Caco-2 (cell line): Measurements from ENCODE around the gene TOMM20. TPM values are rescaled to one million over a fixed set of nuclear protein-coding genes. Genes with fewer than 3 reads are reported as not detected.

ENCODE experiments used
- BruUV-seq: library from RNA; stranded (reverse); fragments of 400-500 nt; replicated peaks from 2 replicates; lab custom pipeline; 2021; lab: Mats Ljungman, UMichigan
- CTCF ChIA-PET: fragments of 300-600 bp; sonication (Branson Sonifier 250); formaldehyde crosslinking; loops from one replicate; lab custom pipeline; 2022; ENCODE audit warnings: antibody characterized with exemption; lab: Charles Lee
- POLR2A ChIA-PET: fragments of 300-600 bp; sonication (Branson Sonifier 250); formaldehyde crosslinking; loops from one replicate; lab custom pipeline; 2022; ENCODE audit warnings: antibody characterized with exemption; lab: Charles Lee
- DNase-seq, 2 experiments: peaks; one replicate each; pipeline versions ENCODE4 v3.0.0 to v3.0.0-alpha.2; 2020 to 2022
- H3K27me3 ChIP-seq: replicated peaks from 2 replicates; pipeline ENCODE4 v1.6.0; 2011; ENCODE audit warnings: low read length; ENCODE audit not compliant: control insufficient read depth, insufficient read depth
- H3K36me3 ChIP-seq: 2 replicates; pipeline ENCODE4 v1.5.1; 2011; ENCODE audit warnings: low read length; ENCODE audit not compliant: control insufficient read depth, insufficient read depth
- H3K4me1 ChIP-seq: fragments of 250-450 bp; sonication (Bioruptor Pico); 2 replicates; pipeline ENCODE4 v1.5.1; 2020; ENCODE audit warnings: mild to moderate bottlenecking
- H3K4me3 ChIP-seq: 2 replicates; pipeline ENCODE4 v1.5.1; 2011; ENCODE audit warnings: low read depth, mild to moderate bottlenecking, control low read depth, low read length
- H3K9me3 ChIP-seq: fragments of 250-450 bp; sonication (Bioruptor Pico); 2 replicates; pipeline ENCODE4 v1.5.1; 2020; ENCODE audit warnings: mild to moderate bottlenecking, moderate library complexity
- H3K27ac Mint-ChIP-seq: one replicate; pipeline ENCODE4 v1.8.0; 2022; ENCODE audit warnings: mixed read lengths; ENCODE audit not compliant: unreplicated experiment
- H3K27me3 Mint-ChIP-seq: one replicate; pipeline ENCODE4 v1.8.0; 2022; ENCODE audit warnings: mixed read lengths; ENCODE audit not compliant: insufficient read depth, unreplicated experiment
- H3K36me3 Mint-ChIP-seq: one replicate; pipeline ENCODE4 v1.8.0; 2022; ENCODE audit warnings: mild to moderate bottlenecking, mixed read lengths; ENCODE audit not compliant: insufficient read depth, unreplicated experiment
- H3K4me1 Mint-ChIP-seq: one replicate; pipeline ENCODE4 v1.8.0; 2022; ENCODE audit warnings: low read depth, mixed read lengths; ENCODE audit not compliant: unreplicated experiment
- H3K4me3 Mint-ChIP-seq: one replicate; pipeline ENCODE4 v1.8.0; 2022; ENCODE audit warnings: mild to moderate bottlenecking, moderate library complexity, mixed read lengths; ENCODE audit not compliant: unreplicated experiment
- H3K9me3 Mint-ChIP-seq: one replicate; pipeline ENCODE4 v1.8.0; 2022; ENCODE audit warnings: mixed read lengths; ENCODE audit not compliant: unreplicated experiment
- CTCF ChIP-seq, 2 experiments: fragments of 200-600 bp in 1 of 2; IDR thresholded peaks; 1 replicate in 1 of 2; 2 replicates in 1 of 2; pipeline versions ENCODE4 v1.5.1 to v1.8.0; 2011 to 2022; ENCODE audit warnings: antibody characterized with exemption in 1 of 2, control low read depth in 1 of 2, inconsistent platforms in 1 of 2, low read depth in 1 of 2, low read length in 1 of 2, mild to moderate bottlenecking in 1 of 2, moderate library complexity in 1 of 2; ENCODE audit not compliant: insufficient read depth in 1 of 2, severe bottlenecking in 1 of 2, unreplicated experiment in 1 of 2
- intact Hi-C: fragments of 100-400 bp; cut with micrococcal nuclease; formaldehyde crosslinking; loops from one replicate; pipeline ENCODE4 v1.10.0; 2022; ENCODE audit not compliant: unreplicated experiment
- total RNA-seq: library from RNA; stranded (reverse); gene quantifications from 2 replicates; pipeline ENCODE4 v1.2.3, GENCODE V29; 2022

The TOMM20 gene
- total RNA-seq, 1 experiment from 2014 or later, result 137 TPM

- Mint-ChIP-seq H3K27ac (no peak overlapping the region), H3K4me1 (no peaks in the 10 kb centered on the region), H3K36me3 (peaks cover 66% of the 10 kb centered on the region), H3K9me3 (no peaks in the 10 kb centered on the region), H3K27me3 (no peaks in the 10 kb centered on the region), H3K4me3 (no peak overlapping the region)
- intact Hi-C loops, result no loop called here
- ChIA-PET POLR2A (interaction anchor here (0.6 kb wide), 1 partner anchor 59 kb away, joined by 3 read pairs; no protein-coding TSS in a partner anchor), CTCF (interaction anchor here (0.7 kb wide), 1 partner anchor 249 kb away, joined by 3 read pairs; no protein-coding TSS in a partner anchor)
- no peak for TF ChIP-seq CTCF (IDR thresholded peaks at IDR 0.05; ENCODE audit: insufficient read depth in 1 of 2, low read depth in 1 of 2, low read length in 1 of 2, severe bottlenecking in 1 of 2, unreplicated experiment in 1 of 2)
- H3K9me3 ChIP-seq, result no peaks in the 10 kb centered on the region
- H3K36me3 ChIP-seq, result 0 out of 2 replicates have a peak, but pooled peaks cover 2% of the 10 kb centered on the region
- no peak for DNase-seq
- H3K27me3 ChIP-seq, result no peaks in the 10 kb centered on the region
- H3K4me1 ChIP-seq, result no peaks in the 10 kb centered on the region
- no TSS peak for BruUV-seq
- H3K4me3 ChIP-seq, result no peak overlapping the region
Observed at GRCh38 chr1:235168375-235168774, 39.7 kb upstream of the TOMM20 start.

- H3K27ac Mint-ChIP-seq, result peak overlapping the region; percentile 99
- no peaks in the 10 kb centered on the region for H3K9me3 ChIP-seq
- H3K27me3 ChIP-seq, result no peaks in the 10 kb centered on the region
- no peak for TF ChIP-seq CTCF (IDR thresholded peaks at IDR 0.05; ENCODE audit: insufficient read depth in 1 of 2, low read depth in 1 of 2, low read length in 1 of 2, severe bottlenecking in 1 of 2, unreplicated experiment in 1 of 2)
- H3K4me3 Mint-ChIP-seq, result peak overlapping the region; percentile 98
- H3K27me3 Mint-ChIP-seq, result no peaks in the 10 kb centered on the region
- intact Hi-C loops, result loop anchor here (2.0 to 5.0 kb wide), 3 partner anchors 35 to 167 kb away; partner anchors contain the start of genes ARID4B, GGPS1 and TOMM20
- no TSS peak for BruUV-seq
- H3K36me3 Mint-ChIP-seq, result peaks cover 32% of the 10 kb centered on the region
- H3K4me1 ChIP-seq, result 0 out of 2 replicates have a peak, but pooled peaks cover 8% of the 10 kb centered on the region
- DNase-seq, result no peak
- CTCF ChIA-PET, result interaction anchor here (1.4 kb wide), 1 partner anchor 254 kb away, joined by 6 read pairs; no protein-coding TSS in a partner anchor
- peaks cover 12% of the 10 kb centered on the region for H3K4me1 Mint-ChIP-seq
- POLR2A ChIA-PET, result no interaction called here
- no peaks in the 10 kb centered on the region for H3K9me3 Mint-ChIP-seq
- H3K4me3 ChIP-seq, result peak overlapping the region; percentile 50
- H3K36me3 ChIP-seq, result peaks cover 4% of the 10 kb centered on the region; the same call in 1 of the 2 replicates
Observed at GRCh38 chr1:235161685-235162327, 33.2 kb upstream of the TOMM20 start.

GRCh38 chr1:235160957-235161684, 32.5 kb upstream of the TOMM20 start, which contains the start of gene RBM34:
Gene RBM34 (minus strand): TSS chr1:235161250. CDS start chr1:235161226, 24 bp downstream.
- H3K4me1 Mint-ChIP-seq, result peaks cover 12% of the 10 kb centered on the region
- no peaks in the 10 kb centered on the region for H3K27me3 Mint-ChIP-seq
- no peaks in the 10 kb centered on the region for H3K9me3 Mint-ChIP-seq
- H3K4me3 ChIP-seq, result peak within 1 kb of the TSS; percentile 50
- peaks cover 35% of the 10 kb centered on the region for H3K36me3 Mint-ChIP-seq
- H3K27me3 ChIP-seq, result no peaks in the 10 kb centered on the region
- peaks cover 4% of the 10 kb centered on the region; the same call in 1 of the 2 replicates for H3K36me3 ChIP-seq
- BruUV-seq, result TSS peak; percentile 90
- intact Hi-C loops, result loop anchor here (1.0 to 5.0 kb wide), 4 partner anchors 34 to 256 kb away; partner anchors contain the start of genes ARID4B, GGPS1 and TOMM20
- no peaks in the 10 kb centered on the region for H3K9me3 ChIP-seq
- DNase-seq, result peak; percentile 92 to 96
- H3K27ac Mint-ChIP-seq, result peak within 1 kb of the TSS; percentile 99
- TF ChIP-seq CTCF (IDR thresholded peaks at IDR 0.05; ENCODE audit: insufficient read depth in 1 of 2, low read depth in 1 of 2, low read length in 1 of 2, severe bottlenecking in 1 of 2, unreplicated experiment in 1 of 2), result peak in 1 of 2 experiments; percentile 28
- CTCF ChIA-PET, result interaction anchor here (0.7 to 1.4 kb wide), 2 partner anchors 18 to 254 kb away, joined by 3 to 6 read pairs; no protein-coding TSS in a partner anchor
- peak within 1 kb of the TSS; percentile 98 for H3K4me3 Mint-ChIP-seq
- H3K4me1 ChIP-seq, result peaks cover 14% of the 10 kb centered on the region; the same call in 1 of the 2 replicates
- POLR2A ChIA-PET, result interaction anchor here (0.6 to 1.2 kb wide), 5 partner anchors 33 to 623 kb away, joined by 3 to 7 read pairs (median 3); partner anchors contain the start of genes TBCE and TOMM20
